ENCODE results near the gene HSPA1L.

Gene HSPA1L

DNA sequence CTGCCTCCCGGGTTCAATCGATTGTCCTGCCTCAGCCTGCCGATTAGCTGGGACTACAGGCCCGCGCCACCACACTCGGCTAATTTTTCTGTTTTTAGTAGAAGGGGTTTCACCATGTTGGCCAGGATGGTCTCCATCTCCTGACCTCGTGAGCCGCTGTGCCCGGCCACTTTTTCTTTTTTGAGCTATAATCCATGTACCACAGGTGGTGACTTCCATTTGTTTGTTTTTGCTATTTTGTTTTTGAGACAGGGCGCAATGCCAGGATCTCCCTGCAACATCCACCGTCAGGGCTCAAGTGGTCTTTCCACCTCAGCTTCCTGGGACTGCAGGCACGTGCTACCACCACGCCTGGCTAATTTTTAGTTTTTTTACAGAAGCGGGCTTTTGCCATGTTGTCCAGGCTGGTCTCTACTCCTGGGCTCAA is 21.0 kb upstream of the HSPA1L start:
- peak; percentile 23 for DNase-seq (ENCODE audit: low read depth)
- H3K4me3 ChIP-seq (ENCODE audit: low read depth, low read length) = peak overlapping the region; percentile 97
- TF ChIP-seq CTCF (conservative IDR thresholded peaks at IDR 0.05; ENCODE audit: low read depth, low read length) = no peak

- peak overlapping the region; percentile 97 for H3K4me3 ChIP-seq (ENCODE audit: low read depth, low read length)
- no peak for TF ChIP-seq CTCF (conservative IDR thresholded peaks at IDR 0.05; ENCODE audit: low read depth, low read length)
- DNase-seq (ENCODE audit: low read depth) = peak; percentile 86
These were observed 19.5 kb upstream of the HSPA1L start for GRCh38 chr6:31834367-31835250.

- no peak overlapping the region for H3K4me3 ChIP-seq (ENCODE audit: low read depth, low read length)
- no peak for TF ChIP-seq CTCF (conservative IDR thresholded peaks at IDR 0.05; ENCODE audit: low read depth, low read length)
- no peak for DNase-seq (ENCODE audit: low read depth)
These were observed 16.5 kb upstream of the HSPA1L start for GRCh38 chr6:31831350-31832215.

DNA sequence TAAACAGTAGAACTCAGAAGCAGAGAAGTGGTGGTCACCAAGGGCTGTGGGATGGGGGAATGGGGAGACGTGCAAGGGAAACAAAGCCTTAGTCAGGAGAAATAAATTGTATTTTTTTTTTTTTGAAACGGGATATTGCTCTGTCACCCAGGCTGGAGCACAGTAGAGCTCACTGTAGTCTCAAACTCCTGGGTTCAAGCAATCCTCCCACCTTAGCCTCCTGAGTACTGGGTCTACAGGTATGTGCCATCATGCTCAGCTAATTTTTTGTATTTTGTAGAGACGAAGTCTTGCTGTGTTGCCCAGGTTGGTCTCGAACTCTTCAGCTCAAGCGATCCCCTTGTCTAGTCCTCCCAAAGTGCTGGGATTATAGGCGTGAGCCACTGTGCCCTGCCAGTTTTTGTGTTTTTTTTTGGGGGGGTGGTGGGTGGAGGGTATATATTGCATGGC is 15.8 kb upstream of the HSPA1L start:
- peak overlapping the region; percentile 69 for H3K4me3 ChIP-seq (ENCODE audit: low read depth, low read length)
- DNase-seq (ENCODE audit: low read depth) = no peak
- TF ChIP-seq CTCF (conservative IDR thresholded peaks at IDR 0.05; ENCODE audit: low read depth, low read length) = no peak

DNA sequence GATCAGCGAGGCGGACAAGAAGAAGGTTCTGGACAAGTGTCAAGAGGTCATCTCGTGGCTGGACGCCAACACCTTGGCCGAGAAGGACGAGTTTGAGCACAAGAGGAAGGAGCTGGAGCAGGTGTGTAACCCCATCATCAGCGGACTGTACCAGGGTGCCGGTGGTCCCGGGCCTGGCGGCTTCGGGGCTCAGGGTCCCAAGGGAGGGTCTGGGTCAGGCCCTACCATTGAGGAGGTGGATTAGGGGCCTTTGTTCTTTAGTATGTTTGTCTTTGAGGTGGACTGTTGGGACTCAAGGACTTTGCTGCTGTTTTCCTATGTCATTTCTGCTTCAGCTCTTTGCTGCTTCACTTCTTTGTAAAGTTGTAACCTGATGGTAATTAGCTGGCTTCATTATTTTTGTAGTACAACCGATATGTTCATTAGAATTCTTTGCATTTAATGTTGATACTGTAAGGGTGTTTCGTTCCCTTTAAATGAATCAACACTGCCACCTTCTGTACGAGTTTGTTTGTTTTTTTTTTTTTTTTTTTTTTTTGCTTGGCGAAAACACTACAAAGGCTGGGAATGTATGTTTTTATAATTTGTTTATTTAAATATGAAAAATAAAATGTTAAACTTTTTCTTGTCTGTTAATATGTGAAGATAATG is 14.7 kb upstream of the HSPA1L start:
- DNase-seq (ENCODE audit: low read depth) = peak; percentile 70
- peak; percentile 34 for TF ChIP-seq CTCF (conservative IDR thresholded peaks at IDR 0.05; ENCODE audit: low read depth, low read length)
- peak overlapping the region; percentile 69 for H3K4me3 ChIP-seq (ENCODE audit: low read depth, low read length)

DNA sequence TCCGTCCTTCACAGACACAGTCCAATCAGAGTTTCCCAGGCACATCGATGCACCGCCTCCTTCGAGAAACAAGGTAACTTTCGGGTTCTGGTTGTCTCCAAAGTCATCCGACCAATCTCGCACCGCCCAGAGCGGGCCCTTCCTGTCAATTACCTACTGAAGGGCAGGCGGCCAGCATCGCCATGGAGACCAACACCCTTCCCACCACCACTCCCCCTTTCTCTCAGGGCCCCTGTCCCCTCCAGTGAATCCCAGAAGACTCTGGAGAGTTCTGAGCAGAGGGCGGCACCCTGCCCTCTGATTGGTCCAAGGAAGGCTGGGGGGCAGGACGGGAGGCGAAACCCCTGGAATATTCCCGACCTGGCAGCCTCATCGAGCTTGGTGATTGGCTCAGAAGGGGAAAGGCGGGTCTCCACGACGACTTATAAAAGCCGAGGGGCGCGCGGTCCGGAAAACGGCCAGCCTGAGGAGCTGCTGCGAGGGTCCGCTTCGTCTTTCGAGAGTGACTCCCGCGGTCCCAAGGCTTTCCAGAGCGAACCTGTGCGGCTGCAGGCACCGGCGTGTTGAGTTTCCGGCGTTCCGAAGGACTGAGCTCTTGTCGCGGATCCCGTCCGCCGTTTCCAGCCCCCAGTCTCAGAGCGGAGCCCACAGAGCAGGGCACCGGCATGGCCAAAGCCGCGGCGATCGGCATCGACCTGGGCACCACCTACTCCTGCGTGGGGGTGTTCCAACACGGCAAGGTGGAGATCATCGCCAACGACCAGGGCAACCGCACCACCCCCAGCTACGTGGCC is 12.4 kb upstream of the HSPA1L start, which contains the start of gene HSPA1B:
TSS of gene HSPA1B (plus strand) at position 453 of the 794 bp plus-strand sequence. CDS start at position 666, 213 bp downstream.
- DNase-seq (ENCODE audit: low read depth) = peak; percentile 100
- H3K4me3 ChIP-seq (ENCODE audit: low read depth, low read length) = peak within 1 kb of the TSS; percentile 76
- no peak for TF ChIP-seq CTCF (conservative IDR thresholded peaks at IDR 0.05; ENCODE audit: low read depth, low read length)
